Thyroid gland (tissue), 4 donors: Measurements from ENCODE around the gene AURKAIP1. TPM values are rescaled to one million over a fixed set of nuclear protein-coding genes. Genes with fewer than 3 reads are reported as not detected.

Experiments
- DNase-seq, 2 donors: peaks; one replicate each; pipeline ENCODE4 v3.0.0-alpha.2; 2019
- H3K27ac ChIP-seq, 3 donors: fragments of 200-600 bp; sonication (generic); 1 replicate in 2 of 3; 2 replicates in 1 of 3; pipeline ENCODE4 v1.5.1; 2016 to 2019; ENCODE audit warnings: mild to moderate bottlenecking in 1 of 3, moderate library complexity in 1 of 3
- H3K27me3 ChIP-seq: fragments of 200-600 bp; sonication (generic); one replicate; pipeline ENCODE4 v1.5.1; 2019
- H3K36me3 ChIP-seq, 2 donors: fragments of 200-600 bp; sonication (generic); one replicate each; pipeline ENCODE4 v1.5.1; 2016 to 2019
- H3K4me1 ChIP-seq, 2 donors: fragments of 200-600 bp; sonication (generic); one replicate each; pipeline ENCODE4 v1.5.1; 2017 to 2019
- H3K4me3 ChIP-seq, 3 donors: fragments of 200-600 bp; sonication (generic); replicated peaks in 1 of 3; 1 replicate in 2 of 3; 2 replicates in 1 of 3; pipeline ENCODE4 v1.5.1; 2016; ENCODE audit warnings: mild to moderate bottlenecking in 1 of 3
- H3K9me3 ChIP-seq: fragments of 200-600 bp; sonication (generic); one replicate; pipeline ENCODE4 v1.5.1; 2017
- POLR2A ChIP-seq, 2 donors: fragments of 450-650 bp; IDR thresholded peaks; one replicate each; pipeline ENCODE4 v1.6.1; 2017; ENCODE audit warnings: antibody characterized with exemption in 2 of 2, mild to moderate bottlenecking in 2 of 2, moderate library complexity in 1 of 2
- WGBS, 2 donors: methylation state at CpG; one replicate each; pipeline ENCODE4 v1.1.5; 2017; 5-methylcytosine and 5-hydroxymethylcytosine counted together
- intact Hi-C: fragments of 100-400 bp; cut with DNase I; formaldehyde crosslinking; loops from one replicate; pipeline ENCODE4 v1.15.1; 2023
- total RNA-seq, 4 donors: library from RNA; depleted of rRNA; stranded (reverse); fragments of >200 nt; gene quantifications; one replicate each; pipeline ENCODE4 v1.2.3, GENCODE V29; 2016
- TF ChIP-seq, protein P1 (sequence below), 6 experiments: fragments of 200-600 bp in 3 of 6; fragments of 450-650 bp in 3 of 6; sonication (generic) in 3 of 6; IDR thresholded peaks; one replicate each; pipeline ENCODE4 v1.5.1; 2016 to 2019; ENCODE audit warnings: antibody characterized with exemption in 6 of 6, mild to moderate bottlenecking in 2 of 6, inconsistent platforms in 1 of 6, moderate library complexity in 1 of 6

The AURKAIP1 gene
- total RNA-seq, 4 donors from 2014 or later: 73.8 to 198 (median 105) TPM

DNA sequence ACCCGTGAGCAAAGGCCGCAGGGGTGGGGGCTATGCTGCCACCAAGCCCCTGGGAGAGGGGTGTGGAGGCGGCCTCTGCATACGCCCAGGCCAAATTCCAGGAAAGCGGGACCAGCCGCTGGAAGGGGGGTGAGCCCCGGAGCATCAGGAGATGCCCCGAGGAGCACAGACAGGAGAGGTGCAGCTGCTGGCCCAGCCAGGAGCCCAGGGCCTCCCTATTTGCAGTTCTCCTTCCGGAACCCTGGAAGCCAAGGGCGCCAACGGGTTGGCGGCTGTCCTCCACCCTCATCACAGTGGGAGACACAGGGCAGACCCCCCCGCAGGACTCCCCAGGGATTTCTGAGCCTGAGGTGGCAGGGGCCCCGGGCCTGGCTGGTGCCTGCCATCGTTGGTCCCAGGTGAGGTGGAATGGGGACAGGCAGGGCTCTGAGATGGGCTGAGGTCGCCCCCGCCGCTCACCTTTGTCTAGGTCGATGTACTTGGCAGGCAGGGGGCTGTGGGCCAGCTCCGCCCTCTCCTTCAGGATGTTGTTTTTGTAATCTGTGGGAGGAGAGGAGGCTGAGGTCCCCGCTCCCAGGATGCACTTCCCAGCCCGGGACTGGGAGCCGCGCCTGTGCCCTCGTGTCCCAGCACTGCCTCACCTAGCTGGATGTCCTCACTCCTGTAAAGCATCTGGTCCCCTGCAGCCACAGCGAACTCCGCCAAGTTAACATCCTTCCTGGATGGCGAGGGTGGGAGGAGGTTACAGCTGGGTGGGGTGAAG is 21.4 kb downstream of the AURKAIP1 start:
- 44 to 64% methylated on average over 18 to 20 of the region's 28 CpGs for WGBS, 2 donors
- Histone ChIP-seq H3K9me3 (no peaks in the 10 kb centered on the region), H3K27me3 (no peaks in the 10 kb centered on the region), H3K27ac (no peak overlapping the region), H3K36me3 (peaks cover 0 to 4% of the 10 kb centered on the region in 2 donors), H3K4me1 (peaks cover 30 to 62% of the 10 kb centered on the region in 2 donors), H3K4me3 (no peak overlapping the region)
- intact Hi-C loops: no loop called here
- TF ChIP-seq, protein P1, sequence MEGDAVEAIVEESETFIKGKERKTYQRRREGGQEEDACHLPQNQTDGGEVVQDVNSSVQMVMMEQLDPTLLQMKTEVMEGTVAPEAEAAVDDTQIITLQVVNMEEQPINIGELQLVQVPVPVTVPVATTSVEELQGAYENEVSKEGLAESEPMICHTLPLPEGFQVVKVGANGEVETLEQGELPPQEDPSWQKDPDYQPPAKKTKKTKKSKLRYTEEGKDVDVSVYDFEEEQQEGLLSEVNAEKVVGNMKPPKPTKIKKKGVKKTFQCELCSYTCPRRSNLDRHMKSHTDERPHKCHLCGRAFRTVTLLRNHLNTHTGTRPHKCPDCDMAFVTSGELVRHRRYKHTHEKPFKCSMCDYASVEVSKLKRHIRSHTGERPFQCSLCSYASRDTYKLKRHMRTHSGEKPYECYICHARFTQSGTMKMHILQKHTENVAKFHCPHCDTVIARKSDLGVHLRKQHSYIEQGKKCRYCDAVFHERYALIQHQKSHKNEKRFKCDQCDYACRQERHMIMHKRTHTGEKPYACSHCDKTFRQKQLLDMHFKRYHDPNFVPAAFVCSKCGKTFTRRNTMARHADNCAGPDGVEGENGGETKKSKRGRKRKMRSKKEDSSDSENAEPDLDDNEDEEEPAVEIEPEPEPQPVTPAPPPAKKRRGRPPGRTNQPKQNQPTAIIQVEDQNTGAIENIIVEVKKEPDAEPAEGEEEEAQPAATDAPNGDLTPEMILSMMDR (IDR thresholded peaks at IDR 0.05): no peak
- no peak for TF ChIP-seq POLR2A (IDR thresholded peaks at IDR 0.05)
- peak; percentile 40 to 42 for DNase-seq

DNA sequence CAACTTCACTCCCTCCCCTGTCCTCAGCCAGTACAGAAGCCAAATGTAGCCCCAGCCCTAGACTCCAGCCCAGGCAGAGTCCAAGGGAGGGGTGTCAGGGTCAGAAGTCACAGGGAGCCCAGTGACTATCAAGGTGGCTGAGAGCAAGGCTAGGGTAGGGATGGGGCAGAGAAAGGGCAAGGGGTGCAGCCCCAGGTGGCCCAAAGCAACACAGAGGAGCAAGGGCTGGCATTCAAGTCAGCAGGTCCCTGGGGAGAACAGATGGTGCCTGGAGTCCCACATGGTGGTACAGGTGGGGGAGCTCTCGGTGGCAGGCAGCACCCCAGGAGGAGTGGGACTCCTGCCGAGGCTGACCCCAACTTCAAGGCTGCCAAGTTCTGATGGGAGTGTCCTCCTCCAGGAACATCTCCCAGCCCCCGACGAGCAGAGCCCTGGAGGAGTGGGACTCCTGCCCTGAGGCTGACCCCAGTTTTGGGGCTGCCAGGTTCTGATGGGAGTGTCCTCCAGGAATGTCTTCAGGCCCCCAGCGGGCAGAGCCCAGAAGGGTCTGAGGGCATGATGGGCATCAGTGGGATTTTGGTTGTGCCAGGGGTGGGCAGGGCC is 22.1 kb downstream of the AURKAIP1 start:
- Histone ChIP-seq H3K27me3 (no peaks in the 10 kb centered on the region), H3K27ac (no peak overlapping the region), H3K36me3 (peaks cover 0 to 4% of the 10 kb centered on the region in 2 donors), H3K4me3 (no peak overlapping the region), H3K9me3 (no peaks in the 10 kb centered on the region), H3K4me1 (peaks cover 28 to 61% of the 10 kb centered on the region in 2 donors)
- WGBS, 2 donors: 40 to 90% methylated on average over 2 of the region's 5 CpGs
- DNase-seq: no peak
- TF ChIP-seq, protein P1 (IDR thresholded peaks at IDR 0.05): no peak
- no peak for TF ChIP-seq POLR2A (IDR thresholded peaks at IDR 0.05)
- intact Hi-C loops: no loop called here

DNA sequence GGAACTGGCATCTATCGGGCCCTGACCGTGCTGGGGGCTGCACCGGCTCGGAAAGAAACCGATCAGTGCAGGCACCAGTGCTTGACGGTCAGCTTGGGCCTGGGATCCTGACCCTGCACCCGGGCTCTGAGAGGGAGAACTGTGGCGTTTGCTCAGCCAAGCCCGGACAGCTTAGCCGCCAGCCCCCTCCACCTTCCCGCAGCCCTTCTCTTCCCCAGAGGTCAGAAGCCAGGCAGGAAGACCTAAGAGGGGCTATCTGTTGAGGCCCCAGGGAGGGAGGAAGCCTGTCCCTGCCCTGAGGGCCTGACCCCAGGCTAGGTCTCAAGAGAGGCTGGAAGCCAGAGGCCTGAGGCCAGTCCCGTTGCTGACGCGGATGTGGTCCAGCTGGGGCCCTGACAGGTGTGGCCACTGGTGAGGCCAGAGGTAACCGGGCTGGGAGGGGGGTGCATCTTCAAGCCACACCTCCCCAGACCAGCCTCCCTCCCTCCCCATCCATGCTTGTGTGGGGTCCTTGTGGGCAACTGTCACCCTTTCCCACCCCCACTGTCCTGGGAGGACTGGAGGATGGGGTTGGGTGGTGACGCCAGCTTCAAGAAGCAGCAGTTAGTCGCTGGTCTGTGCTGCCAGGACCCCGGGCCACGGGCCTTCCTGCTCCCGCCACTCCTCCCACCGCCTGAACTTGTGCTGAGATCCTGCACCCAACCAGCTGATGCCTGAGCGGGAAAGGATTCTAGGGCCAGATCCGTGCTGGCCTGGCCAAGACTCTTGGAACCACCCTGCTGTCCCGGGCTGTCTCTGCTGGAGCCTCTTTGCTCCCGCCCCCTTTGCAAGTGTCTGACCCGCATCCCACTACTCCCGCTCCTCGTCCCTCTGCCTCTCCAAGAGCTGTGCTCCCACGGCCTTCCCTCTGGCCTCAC is 23.2 kb downstream of the AURKAIP1 start:
- intact Hi-C loops: no loop called here
- TF ChIP-seq POLR2A (IDR thresholded peaks at IDR 0.05): no peak
- TF ChIP-seq, protein P1 (IDR thresholded peaks at IDR 0.05): no peak
- Histone ChIP-seq H3K36me3 (peaks cover 0 to 4% of the 10 kb centered on the region in 2 donors), H3K4me1 (peaks cover 33 to 61% of the 10 kb centered on the region in 2 donors), H3K27ac (peak overlapping the region in 1 of 3 donors; percentile 33), H3K4me3 (no peak overlapping the region), H3K27me3 (no peaks in the 10 kb centered on the region), H3K9me3 (no peaks in the 10 kb centered on the region)
- DNase-seq: no peak
- WGBS, 2 donors: 60 to 65% methylated on average over 22 to 26 of the region's 29 CpGs

DNA sequence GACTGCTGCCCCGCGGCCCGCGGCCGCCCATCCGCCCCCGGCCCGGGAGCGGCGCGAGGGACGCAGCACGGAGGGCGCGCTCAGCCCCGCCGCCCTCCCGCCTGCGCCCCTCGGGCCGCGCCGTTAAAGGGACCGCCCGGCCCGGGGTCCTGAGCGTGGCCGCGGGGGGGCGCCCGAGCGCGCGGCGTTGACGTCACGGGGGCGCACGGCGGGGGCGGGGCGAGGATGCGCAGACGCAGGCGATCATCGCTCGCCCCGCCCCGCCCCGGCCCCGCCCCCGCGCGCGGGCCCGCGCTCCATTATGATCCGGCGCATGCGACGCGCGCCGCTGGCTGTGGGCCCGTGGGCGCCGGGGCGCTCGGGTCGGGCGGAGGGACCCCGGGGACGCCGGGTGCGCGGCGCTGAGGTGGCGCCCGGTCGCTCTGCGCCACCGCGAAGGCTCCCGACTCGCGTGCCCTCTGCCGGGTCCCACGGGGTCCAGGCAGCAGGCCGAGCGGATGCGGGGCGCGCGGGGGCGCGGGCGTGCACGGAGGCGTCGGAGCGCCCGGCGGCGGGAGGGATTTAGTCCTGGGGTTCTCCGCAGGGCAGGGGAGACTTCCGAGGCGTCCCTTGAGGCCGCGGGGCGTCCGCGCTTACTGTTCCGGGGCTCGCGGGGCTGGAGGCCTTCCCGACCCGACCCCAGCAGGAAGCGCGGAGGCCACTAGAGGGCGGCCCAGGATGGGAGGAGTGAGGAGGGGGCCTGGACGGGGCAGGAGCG is 25.6 kb downstream of the AURKAIP1 start, which contains the start of gene DVL1:
DVL1 (minus strand) TSS at position 163 of the 757 bp plus-strand sequence. CDS start 353 bp downstream, outside the sequence.
- peaks cover 32 to 61% of the 10 kb centered on the region in 2 donors for H3K4me1 ChIP-seq
- peak within 1 kb of the TSS; percentile 47 to 71 (median 57) for H3K4me3 ChIP-seq
- TF ChIP-seq POLR2A (IDR thresholded peaks at IDR 0.05): peak in 1 of 2 donors; percentile 64
- TF ChIP-seq, protein P1 (IDR thresholded peaks at IDR 0.05): peak in 4 of 6 experiments; percentile 12 to 53 (median 48)
- intact Hi-C loops: no loop called here
- no peaks in the 10 kb centered on the region for H3K36me3 ChIP-seq
- WGBS, 2 donors: 1% methylated on average over 20 of the region's 122 CpGs; no CpG with 5 or more reads in 1 of the 2 donors
- no peaks in the 10 kb centered on the region for H3K27me3 ChIP-seq
- peak within 1 kb of the TSS; percentile 76 to 85 (median 81) for H3K27ac ChIP-seq
- peak; percentile 65 to 67 for DNase-seq
- H3K9me3 ChIP-seq: no peaks in the 10 kb centered on the region
